NCI-H1105 (cell line): ENCODE data around the gene SH3BP1.
"Not testable (repeated sequence)": the region's sequence is repeated elsewhere in the genome, so short reads cannot be mapped to it uniquely, and the experiment has no call there.

Experiments used
- DNase-seq: peaks from one replicate; lab custom pipeline; 2025; lab: John Stamatoyannopoulos, UW

Gene SH3BP1

DNA sequence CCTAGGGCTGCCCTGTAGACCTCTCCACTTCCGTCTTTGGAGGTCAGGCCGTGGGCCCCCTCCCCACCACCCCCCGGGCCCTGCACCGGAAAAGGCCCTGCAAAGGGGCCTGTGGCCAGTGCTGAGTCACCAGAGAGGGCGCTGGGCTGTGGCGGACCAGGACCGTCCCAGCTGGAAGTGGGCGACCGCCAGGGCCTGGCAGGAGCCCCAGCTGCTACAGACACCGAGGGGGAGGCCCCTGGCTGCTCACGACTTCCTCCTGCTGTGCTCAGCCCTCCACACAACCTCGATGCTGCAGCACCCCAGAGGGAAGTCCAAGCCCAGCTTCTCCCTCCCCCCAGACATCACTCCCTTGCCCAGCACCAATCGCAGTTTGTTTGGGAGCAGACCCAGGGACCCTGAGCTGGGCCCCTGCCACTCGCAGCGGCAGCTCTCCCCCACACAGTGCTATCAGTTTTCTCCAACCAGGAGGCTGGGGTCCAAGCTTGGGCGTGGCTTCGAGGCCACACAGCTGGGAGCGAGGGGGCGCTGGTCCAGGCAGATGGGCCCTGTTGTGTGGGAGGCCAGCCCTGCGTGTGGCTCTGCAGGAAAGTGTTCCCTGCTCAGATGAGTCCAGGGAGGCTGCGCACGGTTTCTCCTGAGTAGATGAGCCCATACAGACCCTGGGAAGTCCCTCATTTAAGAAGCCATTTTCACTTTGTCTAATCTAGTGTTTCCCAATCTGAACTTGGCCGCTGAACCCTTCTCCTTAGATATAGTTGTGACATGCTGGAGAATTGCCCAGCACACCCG lies 5.6 kb upstream of the SH3BP1 start:
- no peak for DNase-seq

DNA sequence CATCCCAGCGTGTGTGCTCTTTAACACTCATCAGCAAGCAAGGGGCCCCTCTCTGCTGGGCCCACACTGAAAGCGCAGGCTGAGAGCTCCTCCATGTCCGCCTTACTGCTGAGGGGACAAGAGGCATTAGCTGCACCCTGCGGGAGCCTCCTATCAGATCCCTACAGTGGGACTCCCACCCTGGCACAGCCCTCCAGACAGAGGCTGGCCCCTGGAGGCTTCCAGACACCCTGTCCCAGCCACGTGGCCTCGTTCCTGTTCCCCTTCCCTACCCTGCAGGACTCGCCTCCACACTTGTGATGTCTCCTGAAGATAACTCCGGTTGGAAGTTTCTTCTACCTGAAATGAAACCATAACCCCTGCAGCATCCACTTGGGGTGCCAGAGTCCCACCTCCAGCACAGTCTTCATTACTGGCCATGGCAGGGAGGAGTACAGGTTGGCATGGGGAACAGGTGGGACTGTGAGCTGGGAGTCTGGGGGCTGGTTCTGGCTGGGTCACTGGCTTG lies 5.0 kb upstream of the SH3BP1 start:
- no peak for DNase-seq

DNA sequence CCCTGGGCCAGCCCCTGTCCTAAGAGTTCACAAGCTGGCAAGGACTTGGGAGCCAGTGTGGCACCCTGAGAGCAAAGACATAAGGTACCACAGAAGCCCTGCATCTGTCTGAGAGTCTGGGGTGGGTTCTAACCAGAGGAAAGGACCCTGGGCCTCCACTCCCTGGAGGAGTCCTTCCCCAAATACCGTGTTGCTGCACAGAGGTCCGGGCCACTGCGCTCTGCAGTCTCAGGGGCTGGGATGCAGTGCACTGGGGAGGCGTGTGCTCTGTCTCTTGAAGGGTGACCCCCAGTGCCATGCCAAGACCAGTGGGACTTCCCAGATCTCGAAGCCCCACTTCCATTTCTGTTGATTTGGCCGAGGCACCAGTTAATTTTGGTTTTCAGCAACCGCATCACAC lies 4.3 kb upstream of the SH3BP1 start:
- DNase-seq = no peak

DNA sequence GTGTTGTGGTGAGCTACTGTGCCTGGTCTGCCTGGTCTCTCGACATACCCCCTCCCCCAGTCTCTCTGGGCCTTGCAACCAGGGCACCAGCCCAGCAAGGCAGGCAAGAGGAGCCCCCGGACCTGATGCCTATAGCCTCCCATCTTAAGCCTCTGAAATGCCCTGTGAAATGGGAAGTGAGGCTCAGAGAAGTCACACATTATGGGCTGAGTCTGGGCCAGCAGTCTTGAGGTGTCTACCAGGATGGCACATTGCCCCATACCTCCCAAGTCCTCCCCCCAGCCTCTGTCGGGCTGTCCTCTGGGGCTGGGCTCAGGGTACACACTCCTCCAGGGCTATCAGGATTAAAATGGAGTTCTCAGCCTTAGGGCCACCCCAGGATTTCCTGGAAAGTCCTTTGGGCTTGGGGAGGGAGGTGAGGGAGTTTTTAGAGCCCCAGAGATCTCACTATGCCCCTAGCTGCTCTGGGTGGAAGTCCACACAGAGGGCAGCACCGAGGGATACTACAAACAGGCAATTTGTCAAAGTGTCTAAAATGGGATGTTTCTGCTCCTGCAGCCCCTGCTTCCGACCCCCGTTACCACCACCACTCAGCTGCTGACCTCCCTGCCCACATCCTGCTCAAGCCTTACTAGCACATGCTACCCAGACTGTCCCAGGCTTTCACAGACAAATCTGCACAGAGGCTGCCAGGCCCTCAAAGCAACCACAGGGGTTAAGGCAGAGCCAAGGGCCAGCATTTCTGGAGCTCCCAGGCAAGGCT lies 3.1 kb upstream of the SH3BP1 start:
- DNase-seq = no peak

DNA sequence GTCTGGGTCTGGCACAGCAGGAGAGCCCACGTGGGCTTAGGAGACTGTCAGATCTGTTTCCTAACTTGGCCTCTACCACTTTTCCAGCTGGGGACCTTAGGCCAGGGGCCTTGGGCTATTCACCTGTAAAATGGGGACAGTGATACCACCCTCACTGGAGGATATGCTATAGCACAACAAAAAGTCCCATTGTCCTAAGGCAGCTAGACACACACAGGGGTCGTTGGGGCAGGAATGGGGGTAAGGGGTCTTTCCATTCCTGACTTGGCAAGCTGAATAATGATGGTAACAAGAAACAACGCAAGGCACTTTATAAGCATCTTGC lies 2.6 kb upstream of the SH3BP1 start:
- no peak for DNase-seq

DNA sequence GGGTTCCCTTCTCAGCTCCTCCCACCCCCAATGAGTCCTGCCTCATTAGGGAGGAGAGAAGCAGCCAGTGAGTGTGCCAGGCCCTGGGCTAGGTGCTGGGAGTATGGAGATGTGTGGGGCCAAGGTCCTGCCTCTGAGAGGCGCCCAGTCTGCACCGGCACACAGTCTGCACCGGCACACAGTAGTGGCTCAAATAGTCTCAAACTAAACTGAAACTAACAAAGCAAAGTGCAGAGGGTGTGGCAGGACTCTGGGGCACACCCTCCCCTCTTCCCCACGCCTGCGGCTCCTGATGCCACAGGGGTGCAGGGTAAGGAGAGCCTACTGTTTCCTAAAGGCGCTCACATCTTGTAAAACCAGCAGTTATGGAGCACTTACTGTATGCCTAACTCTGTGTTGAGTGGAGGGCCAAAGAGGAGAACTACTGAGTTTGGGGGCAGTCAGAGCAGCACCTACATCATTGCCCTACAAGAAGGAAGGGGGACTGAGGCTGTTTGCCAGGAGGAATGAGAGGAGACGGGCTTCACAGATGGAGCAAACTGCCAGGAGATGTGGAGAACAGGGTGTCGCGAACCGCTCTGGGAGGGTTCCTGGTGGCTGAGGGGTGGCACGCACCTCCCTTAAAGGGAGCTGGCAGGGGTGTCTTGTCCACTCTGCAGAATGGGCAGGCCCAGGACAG lies 939 bp upstream of the SH3BP1 start:
- DNase-seq = no peak

DNA sequence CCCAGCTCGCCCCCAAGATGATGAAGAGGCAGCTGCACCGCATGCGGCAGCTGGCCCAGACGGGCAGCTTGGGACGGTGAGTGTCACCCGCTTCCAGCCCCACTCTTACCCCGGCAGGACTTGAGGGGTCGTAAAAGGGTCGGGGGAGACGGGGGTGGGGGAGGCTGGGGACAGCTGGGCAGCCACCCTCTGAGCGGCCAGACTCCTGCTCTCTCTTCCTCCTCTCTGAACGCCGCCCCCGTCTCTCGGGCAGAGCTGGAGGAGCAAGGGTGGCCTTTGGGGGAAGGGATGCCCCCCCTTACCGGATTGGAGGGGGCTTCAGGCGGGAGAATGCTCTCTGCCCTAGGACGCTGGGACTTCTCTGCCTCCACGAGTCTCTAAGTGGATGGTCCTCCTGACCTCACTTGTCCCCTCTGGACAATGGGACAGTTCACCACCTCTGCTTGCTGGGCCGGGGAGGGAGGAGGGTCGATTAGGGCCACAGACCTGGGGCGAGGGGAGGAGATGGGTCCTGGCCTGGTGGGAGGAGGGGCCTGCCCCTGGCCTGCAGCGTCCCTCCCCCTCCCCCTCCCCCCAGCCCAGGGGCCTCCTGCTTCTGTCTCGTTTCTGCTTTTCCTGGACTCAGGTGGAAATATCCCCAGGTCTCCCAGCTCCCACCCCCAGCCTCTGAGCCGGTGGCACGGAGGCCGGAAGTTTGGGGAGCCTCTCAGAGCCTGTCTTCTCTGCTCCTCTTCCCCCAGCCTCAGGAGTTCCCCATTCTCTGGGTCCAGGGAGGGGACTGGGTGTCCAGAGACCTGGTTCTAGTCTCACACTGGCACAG lies 512 bp downstream of the SH3BP1 start:
- DNase-seq = no peak

DNA sequence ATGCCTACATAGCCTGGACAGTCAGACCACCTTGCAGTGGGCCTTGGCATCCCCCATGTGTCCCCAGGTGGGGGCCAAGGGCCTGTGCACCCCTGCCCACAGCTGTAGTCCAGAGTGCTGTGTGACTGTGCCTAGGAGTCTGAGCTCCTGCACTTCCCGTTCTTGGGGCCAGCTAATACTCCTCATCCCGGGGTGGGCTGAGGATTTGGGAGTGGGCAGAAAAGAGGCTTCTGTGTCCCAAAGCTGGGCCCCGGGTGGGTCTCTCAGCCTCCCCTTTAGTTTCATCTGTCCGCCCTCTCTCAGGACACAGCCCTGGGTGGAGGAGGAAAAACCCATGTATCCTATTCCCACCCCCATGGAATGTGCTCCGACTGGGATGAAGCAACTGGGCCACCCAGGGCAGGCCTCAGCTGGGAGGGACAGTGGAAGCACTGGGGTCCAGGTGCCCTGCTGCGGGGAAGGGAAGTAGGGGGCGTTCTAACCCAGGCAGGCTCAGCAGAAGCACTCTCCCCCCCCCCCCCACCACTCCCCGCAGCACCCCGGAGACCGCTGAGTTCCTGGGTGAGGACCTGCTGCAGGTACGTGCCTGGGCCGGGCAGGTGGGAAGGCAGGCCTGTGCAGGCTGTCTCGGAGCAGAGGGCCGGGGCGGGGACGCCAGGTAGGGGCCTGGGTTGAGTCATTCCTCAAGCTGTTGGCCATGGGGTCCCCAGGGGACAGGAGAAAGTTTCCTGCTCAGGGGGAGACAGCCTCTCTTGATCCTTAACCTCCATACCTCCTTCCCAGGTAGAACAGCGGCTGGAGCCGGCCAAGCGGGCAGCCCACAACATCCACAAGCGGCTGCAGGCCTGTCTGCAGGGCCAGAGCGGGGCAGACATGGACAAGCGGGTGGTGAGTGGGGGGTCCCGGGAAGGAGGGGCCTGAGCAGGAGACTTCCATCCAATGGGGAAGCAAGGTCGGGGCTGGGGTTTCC lies 1.4 kb downstream of the SH3BP1 start:
- DNase-seq = no peak

DNA sequence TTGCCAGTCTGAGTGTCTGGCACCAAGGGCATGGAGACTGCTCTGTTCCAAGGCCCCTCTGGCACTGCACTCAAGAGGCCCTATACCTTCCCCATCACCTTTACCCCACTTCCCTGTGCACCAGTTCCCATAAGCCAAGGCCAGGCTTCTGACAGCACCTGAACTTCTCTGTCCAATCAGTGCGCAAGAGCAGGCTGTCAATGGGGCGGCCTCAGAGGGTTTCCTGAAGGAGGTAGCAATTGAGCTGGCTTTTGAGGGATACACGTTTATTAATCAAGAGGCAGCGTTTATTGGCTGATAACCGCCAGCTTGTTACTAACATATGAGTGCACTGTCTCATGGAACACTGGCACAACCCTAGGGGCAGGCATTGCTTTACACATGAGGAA lies 2.1 kb downstream of the SH3BP1 start:
- DNase-seq = no peak

DNA sequence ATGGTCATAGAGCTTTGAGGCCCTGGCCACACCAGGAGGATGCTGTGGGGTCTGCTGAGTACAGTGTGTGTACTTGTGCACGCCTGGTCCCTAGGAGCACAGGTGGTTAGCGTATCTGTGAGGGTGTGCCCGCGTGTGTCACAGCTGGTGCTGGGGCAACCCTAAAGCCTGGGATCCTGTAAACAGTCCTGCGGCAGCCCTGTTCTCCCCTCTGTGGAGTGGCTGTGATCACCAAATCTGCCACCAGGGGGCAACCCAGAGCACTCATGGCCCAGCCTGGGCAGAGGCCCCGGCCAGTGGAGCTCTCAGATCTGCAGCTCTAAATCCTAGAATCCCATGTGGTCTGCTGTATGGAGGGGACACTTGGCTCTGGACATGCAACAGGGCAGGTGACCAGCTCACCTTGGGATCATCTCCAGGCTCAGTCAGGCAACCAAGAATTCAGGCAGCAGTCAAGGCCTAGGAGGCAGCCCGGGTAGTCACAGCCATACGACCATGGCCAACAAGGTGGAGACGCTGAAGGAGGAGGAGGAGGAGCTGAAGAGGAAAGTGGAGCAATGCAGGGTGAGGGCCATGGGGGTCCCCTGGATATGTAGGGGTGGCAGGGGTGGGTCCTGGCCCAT lies 3.9 kb downstream of the SH3BP1 start:
- DNase-seq = no peak

DNA sequence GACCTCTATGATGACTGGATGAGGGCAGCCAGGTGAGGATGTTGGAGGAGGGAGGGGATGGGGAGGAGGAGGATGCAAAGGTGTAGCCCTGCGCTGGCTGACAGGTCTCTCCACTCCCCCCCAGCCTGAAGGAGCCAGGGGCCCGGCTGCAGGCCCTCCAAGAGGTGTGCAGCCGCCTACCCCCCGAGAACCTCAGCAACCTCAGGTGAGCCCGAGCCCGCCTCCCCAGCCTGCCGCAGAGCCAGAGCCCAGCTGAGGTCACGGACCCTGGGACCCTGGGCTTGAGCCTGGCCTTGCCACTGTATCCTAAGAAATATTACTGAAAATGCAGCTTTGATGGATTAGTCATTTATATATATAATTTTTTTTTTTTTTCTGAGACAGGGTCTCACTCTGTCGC lies 7.8 kb downstream of the SH3BP1 start:
- no peak for DNase-seq

DNA sequence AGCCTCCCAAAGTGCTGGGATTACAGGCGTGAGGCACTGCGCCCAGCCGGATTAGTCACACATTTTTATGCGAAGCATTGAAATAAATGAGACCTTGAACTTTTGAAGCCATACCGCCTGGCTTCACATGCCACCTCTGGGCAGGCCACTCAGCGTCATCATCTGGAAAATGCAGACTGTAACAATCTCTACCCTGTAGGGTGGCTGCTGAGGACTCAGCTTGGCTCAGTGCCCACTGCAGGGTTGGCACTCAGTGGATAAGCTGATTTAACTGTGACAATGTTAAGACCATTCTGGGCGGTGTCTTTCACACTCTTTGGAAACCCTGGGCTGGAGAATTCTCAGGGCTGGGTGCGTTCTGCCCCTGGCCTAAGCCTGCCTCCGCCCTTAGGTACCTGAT lies 8.5 kb downstream of the SH3BP1 start:
- DNase-seq = no peak

DNA sequence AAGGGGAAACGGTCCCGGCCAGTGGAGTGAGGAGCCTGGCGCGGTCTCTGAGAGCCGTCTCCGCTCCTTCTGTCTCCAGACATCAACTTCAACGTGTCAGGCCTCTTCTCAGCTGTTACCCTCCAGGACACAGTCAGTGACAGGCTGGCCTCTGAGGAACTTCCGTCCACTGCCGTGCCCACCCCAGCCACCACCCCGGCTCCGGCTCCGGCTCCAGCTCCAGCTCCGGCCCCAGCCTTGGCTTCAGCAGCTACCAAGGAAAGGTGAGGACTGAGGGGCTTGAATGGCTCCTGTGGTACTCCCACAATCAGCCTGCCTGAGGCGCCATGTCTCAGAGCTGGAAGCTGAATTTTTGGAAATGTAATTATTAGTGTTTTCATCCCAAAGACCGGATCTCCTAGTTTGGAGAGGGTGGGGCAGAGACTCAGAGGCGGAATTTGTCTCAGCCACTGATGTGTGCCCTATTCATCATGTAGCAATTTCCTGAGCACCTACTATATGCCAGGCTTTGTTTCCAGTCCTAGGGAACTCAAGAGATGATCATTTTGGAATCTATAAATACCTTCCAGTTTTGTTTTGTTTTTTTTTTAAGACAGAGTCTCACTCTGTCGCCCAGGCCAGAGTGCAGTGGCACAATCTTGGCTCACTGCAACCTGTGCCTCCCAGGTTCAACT lies 11.1 kb downstream of the SH3BP1 start:
- no peak for DNase-seq

DNA sequence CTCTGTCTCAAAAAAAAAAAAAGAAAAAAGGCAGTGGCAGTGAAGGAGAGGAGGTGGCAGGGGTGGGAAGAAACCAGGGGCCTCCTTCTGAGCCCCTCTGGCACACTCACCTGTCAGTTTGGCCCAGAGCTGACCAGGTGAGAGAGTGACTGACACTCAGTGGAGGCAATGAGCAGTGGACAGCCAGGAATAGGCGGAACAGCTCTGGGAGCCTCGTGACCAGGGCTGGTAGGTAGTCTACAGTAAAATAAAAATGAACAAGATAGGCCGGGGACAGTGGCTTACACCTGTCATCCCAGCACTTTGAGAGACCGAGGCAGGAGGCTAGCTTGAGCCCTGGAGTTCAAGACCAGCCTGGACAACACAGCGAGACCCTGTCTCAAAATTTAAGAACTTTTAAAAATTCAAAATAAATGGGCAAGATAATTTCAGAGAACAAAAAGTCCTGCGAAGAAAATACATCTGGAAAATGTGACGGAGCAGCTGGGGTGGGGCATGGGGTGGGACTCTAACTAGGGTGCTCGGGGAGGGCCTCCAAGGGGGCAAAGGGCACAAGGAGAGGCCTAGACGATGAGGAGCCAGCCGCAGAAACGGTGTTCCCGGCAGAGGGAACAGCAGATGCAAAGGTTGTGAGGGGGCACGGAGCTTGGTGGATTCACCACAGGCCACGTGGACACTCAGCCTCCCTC lies 15.2 kb downstream of the SH3BP1 start:
- no peak for DNase-seq

DNA sequence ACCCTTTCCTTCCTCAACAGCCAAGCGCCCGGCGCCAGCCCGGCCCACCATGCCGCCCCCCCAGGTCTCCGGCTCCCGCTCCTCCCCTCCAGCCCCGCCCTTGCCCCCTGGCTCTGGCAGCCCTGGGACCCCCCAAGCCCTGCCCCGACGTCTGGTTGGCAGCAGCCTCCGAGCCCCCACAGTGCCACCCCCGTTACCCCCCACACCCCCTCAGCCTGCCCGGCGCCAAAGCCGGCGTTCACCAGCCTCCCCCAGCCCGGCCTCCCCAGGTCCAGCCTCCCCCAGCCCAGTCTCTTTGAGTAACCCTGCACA lies 15.7 kb downstream of the SH3BP1 start:
- no peak for DNase-seq

DNA sequence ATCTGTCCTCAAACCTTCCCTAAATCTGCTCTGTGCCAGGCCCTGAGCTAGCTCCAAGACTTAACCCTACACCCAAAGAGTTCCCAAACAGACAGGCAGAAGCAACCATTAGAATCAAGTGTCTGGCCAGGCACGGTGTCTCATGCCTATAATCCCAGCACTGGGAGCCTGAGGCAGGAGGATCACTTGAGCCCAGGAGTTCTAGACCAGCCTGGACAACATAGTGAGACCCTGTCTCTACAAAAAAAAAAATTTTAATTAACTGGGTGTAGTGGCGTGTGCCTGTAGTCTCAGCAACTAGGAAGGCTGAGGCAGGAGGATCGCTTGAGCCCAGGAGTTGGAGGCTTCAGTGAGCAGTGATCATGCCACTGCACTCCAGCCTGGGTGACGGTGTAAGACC lies 17.1 kb downstream of the SH3BP1 start:
- not testable (repeated sequence) for DNase-seq

DNA sequence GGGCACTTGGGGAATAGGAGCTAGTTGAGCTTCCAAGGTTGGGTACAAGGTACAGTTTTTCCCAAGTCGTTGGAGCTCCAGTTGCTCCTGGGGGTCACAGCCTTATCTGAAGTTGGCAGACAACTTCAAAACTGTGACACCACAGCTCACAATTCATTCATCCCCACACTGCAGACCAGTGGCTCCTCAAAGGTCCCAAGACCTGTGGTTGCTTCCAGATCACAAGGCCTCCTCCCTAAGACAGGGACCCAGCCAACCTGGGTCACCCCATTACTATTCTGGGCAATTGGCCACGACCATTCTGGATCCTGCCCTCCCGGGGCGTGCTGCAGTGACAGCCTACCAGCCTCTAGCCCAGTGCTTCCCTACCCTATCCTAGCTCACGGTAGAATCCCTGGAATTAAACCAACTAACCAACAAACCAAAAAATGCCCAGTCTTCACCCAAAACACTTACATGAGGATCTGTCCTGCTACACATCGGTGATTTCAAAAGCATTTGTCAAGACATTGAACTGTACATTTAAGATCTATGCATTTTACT lies 18.2 kb downstream of the SH3BP1 start:
- DNase-seq = no peak

DNA sequence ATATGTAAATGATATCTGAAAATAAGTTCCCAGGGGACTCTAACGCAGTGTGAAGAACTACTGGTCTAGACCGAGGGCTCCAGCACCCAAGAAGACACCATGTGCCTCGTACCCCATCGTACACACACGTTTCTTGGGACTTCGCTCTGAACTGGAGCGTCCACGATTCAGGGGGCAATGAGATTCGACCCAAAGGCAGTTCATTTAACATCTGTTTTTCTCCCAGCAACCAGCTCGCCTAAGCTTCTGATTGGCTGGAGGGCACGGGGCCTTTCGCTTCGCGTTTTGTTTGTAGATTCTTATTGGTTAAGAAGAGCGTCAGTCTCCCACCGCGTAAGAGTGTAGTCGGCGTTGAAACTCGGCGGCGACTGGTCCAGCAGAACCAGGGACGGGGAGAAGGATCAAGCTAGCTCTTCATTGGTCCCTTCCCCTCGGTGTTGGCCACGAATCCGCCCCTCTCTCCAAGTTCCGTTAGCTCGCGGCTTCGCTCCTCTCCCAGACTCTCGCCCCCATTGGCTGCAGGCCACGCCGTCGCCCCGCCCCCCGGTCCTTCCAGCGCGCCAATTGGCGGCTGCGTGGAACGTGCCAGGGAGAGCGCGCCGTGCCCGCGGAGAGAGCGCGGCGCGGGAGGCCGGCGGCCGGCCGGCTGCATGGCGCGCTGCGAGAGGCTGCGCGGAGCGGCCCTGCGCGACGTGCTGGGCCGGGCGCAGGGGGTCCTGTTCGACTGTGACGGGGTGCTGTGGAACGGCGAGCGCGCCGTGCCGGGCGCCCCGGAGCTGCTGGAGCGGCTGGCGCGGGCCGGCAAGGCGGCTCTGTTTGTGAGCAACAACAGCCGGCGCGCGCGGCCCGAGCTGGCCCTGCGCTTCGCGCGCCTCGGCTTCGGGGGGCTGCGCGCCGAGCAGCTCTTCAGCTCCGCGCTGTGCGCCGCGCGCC lies 18.9 kb downstream of the SH3BP1 start, which contains the start of gene PDXP:
PDXP (plus strand) TSS at position 591 of the 933 bp plus-strand sequence; CDS start at position 651, 60 bp downstream.
- DNase-seq = peak; percentile 97
